ENCODE measurements around the gene CPN1.

CPN1 gene

DNA sequence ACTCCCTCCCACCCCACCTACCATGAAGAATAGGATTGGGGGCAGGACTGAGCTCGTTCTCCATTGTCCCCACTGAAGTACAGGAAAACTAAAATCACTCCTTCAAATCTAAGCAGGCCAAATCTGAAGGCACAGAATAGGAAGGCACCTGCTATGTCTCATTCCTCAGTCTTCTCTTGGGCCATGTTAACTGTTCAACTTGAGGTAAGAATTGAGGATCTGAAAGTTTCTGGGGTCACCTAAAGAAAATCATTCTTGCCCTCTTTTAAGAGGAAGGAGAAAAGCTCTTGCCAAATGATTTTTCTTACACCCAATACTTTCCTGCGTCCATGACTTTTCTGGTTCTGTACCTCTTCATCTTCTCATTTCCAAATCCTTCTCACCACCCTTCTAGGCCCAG lies 4.9 kb downstream of the CPN1 start:
- no peak for DNase-seq (ENCODE audit: low read depth in 2 of 2)

DNA sequence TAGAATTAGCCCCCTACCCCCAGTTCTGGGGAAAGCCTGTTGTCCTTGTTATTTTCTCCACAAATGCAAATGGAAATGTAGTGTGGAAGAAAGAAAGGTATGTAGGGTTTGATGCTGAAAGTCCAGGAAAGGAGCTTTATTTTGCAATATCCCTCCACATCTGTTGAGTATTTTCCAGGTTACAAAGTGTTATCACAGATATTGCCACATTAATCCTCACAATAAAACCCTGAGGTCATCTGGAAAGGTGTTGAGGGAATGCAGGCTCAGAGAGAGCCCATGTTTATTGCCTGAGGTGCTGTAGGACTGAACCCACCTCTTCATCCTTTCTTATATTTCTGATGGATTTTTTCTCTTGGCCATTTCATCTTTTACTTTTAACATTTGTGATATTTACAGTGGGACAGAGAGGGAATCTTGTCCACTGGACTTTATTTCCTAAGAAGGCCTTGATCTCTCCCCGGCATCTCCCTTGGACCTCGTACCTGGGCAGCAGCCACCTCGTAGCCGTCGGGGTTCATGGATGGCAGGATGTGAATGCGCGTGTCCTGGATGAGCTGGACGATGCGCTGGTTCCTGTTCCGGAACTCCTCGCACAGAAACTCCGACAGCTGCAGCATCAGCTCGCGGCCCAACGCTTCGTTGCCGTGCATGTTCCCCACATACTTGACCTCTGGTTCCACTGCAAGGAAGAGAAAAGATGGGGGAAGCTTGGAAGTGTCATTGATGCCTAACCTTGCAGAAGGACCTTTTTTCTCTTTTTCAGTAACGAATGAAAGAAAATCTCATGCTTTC lies 6.0 kb downstream of the CPN1 start:
- DNase-seq (ENCODE audit: low read depth in 2 of 2) = no peak

DNA sequence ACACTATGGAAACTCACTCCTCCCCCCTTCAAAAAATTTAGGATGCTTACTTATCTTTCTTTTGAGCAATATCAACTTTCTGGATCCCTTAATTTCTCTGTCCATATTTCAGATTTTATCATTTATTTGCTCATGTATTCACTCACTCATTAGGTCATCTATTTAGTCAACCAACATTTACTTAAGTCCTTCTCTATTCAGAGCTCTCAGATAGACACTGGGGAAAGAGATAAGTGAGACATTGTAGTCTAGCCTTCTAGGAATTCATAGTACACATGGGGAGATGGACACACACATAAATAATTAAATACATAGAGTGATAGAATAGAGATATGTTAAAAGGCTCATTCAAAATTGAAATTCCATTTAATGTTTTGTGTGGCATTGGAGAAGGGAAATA lies 9.2 kb downstream of the CPN1 start:
- no peak for DNase-seq (ENCODE audit: low read depth in 2 of 2)

DNA sequence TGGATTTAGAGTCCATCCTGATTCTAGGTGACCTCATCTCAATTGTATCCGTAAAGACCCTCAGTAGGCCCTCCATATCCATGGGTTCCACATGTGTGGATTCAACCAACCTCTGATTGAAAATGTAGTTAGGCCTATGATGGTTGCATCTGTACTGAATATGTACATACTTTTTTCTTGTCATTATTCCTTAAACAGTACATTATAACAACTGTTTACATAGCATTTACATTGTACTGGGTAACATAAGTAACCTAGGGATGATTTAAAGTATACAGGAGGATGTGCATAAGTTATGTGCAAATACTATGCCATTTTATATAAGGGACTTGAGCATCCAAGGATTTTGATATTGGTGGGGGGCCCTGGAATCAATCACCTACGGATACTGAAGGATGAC lies 10.1 kb downstream of the CPN1 start:
- DNase-seq (ENCODE audit: low read depth in 2 of 2) = no peak

DNA sequence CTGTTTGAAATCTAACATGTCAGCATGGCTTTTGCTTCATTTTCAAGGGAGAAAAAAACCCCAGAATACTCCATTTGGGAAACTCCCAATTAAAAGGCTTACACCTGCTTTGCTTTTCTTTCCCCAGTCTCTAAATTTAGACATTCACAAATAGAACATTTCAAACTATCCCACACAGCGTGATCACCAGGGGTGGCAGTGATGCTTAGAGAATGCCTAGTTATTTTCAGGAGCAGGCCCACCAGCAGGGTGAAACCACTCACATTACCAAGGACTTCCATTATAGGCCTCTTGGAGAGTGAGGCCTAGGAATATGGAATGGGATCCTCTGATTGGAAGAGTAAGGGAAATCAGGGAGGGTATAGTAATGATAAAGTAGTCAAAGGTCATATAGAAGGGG lies 14.2 kb downstream of the CPN1 start:
- DNase-seq (ENCODE audit: low read depth in 2 of 2) = no peak

DNA sequence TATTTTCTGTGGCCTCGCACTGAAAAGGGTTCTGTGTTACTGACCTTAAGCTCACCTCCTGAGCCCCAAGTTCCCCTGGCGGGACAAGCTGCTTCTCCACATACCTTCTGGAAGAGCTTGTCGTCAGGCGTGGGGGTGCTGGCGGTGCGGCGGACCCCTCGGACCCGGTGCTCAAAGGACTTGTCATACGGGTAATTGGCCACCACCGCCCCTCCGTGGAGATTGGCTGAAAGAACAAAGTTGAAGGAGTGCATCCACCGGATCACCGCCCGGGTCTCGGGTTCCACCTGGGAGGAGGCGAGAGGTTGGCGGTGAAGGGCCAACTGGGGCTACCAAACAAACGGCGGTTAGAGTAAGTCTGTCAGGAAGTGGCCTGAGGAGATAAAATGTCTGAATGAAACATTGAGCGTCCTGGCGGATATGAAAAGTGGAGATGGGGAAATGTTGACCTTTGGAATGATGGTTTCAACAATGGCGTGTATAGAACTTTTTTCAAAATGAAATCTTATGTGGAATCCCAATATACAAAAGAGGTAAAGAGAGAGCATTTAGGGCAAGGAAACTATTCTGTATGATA lies 16.5 kb downstream of the CPN1 start:
- no peak for DNase-seq (ENCODE audit: low read depth in 2 of 2)

DNA sequence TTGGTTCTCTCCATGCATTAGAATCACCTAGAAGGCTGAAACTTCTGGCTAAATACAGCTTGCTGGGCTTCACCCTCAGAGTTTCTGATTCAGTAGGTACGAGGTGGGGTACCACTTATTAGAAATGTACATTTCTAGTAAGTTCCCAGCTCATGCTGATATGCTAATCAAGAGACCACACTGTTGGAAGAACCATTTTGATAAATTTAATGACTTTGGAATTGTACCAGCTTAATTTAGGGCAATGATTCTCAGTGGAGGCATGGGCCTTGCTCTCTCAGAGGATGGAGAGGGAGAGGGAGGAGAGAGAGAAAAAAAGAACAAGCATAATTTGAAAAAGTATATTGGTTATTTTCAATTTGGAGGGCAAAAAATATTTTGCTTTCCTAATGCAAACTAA lies 20.3 kb downstream of the CPN1 start:
- DNase-seq (ENCODE audit: low read depth in 2 of 2) = no peak

DNA sequence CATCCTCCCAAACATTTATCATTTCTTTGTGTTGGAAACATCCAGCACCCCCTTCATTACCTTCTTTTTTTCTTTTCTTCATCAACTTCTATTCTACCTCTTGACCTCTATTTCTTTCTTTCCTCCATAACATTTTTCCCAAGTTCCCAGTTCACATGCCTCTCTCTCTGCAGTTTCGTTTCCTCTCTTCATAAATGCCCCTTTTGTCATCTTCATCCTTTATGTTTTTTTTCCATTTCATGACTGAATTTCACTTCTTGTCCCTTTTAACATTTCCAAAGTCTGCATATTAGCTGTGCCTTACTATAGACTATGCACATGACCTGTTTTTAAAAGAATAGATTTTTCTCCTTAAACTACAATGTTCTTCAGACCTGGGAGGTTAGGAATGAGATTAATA lies 23.7 kb downstream of the CPN1 start:
- DNase-seq (ENCODE audit: low read depth in 2 of 2) = no peak

DNA sequence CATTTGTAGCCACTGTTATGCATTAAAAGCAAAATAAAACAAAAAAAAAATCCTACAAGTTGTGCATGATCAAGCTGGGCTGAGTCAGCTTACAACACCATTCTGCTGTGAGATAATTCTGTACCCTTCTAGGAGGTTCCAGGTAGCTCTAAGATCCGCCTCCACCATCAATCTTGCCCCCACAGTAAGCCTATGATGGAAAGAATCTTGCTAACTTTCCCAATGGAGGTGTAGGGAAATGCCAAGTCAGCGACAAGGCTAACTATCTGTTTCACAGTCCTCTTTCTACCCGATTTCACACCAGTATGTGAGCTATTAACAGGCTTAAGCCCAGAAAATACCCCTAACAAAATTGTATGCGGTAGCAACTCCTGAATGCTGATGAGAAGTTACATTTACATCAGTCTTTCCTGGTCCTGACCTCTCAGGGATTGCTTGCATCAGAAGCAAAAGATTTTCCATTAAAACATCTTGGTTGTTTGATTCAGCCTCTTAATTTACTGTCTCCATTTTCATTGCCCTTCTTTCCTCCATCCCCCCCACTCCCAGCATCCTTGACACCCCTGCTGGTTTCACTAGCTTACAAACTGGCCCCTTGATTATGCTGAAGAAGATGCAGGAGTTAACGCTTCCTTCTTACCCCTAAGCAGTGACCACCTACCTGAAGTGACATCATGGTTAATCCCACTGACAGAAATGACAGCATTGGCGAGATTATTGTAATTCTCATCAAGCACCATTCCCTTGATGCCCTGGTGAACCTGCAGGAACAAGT lies 27.8 kb downstream of the CPN1 start:
- DNase-seq (ENCODE audit: low read depth in 2 of 2) = no peak

DNA sequence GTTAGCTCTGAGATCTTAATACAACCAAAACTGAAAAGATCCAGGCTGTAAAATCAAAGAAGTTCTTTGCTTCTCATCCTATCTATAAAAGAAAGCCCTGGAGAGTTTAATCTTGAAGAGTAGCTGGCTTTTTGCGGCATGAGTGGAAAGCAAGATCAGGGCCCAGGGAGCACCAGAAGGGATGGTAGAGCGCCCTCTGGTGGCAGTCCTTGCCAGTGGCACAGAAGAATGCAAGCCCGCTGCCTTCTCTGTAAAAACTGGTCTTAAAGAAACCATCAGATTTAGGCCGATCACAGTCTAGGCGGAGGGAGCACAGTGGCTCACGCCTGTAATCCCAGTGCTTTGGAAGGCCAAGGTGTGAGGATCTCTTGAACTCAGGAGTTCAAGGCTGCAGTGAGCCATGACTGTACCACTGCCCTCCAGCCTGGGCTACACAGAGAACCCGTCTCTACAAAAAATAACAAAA lies 35.6 kb downstream of the CPN1 start:
- peak; percentile 59 to 84 for DNase-seq (ENCODE audit: low read depth in 2 of 2)

DNA sequence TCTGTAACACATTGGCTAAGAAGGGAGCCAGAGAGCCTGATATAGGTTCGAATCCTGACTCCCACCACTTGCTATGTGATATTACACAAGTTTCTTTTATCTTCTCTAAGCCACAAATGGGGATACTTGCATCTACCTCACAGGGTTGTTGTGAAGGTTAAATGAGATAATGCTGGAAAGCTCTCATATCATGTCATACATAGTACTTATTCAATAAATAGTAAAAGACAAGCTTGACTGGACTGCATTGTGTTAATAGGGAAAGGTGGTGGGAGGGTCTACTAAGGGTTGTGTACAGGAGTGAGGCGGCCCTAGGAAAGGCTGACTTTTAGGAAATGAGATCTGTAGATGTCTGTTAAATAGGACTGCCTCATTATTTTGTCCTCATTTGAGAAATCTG lies 36.1 kb downstream of the CPN1 start:
- no peak for DNase-seq (ENCODE audit: low read depth in 2 of 2)

DNA sequence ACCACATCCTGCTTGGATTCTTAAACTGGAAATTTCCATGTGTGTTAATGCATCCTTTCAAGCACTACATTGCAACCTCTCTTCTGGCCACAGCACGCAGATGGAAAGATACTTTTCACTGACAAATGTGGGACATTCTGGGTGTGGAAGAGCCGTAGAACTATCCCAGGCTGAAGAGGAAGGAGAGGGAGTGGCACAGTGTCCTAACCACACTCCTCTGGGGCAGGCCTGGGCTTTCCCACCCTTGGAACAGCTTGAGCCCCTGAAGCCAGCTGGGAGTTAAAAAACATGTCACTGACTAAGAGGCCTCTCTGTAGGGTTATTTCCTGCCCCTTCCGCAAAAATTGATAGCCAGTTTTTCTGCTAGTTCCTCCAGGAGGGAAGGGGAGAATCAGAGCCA lies 37.9 kb downstream of the CPN1 start:
- DNase-seq (ENCODE audit: low read depth in 2 of 2) = no peak

DNA sequence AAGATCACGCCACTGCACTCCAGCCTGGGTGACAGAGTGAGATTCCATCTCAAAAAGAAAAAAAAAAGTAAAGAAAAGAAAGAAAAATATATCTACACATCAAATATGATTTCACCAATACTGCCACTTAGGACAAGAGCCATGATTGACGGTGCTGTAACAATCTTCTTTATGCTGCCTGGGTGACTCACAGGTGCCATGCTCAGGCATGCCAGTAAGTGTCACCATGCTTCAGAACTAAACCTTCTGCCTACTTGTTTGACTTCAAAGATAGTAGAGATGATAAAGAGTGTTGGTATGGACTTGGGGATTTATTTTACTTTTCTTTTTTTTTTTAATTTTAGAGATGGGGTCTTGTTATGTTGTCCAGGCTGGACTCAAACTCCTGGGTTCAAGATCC lies 38.3 kb downstream of the CPN1 start:
- no peak for DNase-seq (ENCODE audit: low read depth in 2 of 2)

DNA sequence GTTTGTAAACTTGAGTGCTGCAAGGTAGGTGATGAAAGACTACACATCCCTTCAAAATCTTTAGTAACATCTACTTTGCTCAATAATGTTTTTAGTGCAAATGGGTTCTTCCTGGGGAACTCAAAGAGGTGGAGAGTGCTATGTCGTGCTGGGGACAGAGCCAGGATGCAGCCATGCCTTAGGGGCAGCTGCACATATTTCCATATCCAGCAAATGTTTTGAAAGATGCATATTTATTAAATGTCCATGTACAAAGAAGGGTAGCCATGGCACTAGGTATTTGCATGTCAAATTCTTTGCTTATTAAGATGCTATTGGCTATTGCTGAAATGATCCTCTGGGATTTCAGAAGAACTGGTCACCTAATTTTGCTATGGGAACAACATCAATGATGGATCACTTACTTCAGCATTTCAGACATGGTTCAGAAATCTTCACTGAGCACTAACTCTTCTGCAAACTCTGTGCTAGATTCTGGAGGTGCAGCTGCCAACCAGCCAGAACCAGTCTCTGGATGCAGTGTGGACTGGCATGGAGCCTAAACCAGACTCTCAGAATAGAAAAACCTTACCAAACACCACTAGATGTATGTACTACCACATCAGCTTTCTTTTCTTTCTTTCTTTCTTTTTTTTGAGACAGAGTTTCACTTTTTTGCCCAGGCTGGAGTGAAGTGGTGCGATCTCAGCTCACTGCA lies 40.2 kb downstream of the CPN1 start:
- DNase-seq (ENCODE audit: low read depth in 2 of 2) = no peak

DNA sequence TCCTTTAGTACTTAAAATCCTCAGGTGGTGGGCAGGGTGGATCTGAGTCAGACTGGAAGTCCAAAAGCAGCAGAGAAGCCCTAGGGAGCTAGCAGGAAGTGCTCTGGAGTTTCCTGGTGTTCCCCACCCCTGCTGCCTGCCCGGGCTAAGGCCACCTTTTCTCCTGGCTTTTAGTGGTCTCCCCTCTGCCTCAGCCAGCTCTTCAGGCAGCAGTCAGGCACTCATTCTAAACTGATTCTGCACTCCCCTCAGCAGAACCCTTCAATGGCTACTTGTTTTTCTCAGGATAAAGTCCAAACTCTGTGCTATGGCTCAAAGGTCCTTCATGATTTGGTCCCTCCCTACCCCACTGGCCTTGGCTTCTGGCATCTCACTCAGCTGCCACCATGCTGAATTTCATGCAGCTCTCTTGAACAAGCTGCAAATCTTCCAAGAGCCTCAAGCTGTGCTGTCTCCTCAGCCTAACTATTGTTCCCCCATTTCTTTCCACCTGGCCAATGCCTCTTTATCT lies 43.1 kb downstream of the CPN1 start:
- no peak for DNase-seq (ENCODE audit: low read depth in 2 of 2)

DNA sequence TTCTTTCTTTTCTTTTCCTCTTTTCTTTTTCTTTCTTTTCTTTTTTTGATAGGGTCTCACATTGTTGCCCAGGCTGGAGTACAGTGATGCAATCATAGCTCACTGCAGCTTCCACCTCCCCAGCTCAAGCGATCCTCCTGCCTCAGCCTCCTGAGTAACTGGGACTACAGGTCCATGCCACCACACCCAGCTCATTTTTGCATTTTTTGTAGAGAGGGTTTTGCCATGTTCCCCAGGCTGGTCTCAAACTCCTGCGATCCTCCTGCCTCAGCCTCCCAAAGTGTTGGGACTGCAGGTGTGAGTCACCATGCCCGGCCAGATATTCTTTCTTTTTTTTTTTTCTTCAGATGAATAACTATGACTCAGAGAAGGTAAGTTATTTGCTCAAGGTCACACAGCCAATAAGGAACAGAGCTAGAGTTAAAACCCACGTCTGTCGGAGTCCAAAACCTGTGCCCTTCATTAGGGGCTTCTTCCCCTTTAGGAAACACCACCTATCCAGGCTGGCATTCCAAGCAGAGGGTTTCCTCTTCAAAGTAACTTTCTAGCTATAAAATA lies 43.8 kb downstream of the CPN1 start:
- no peak for DNase-seq (ENCODE audit: low read depth in 2 of 2)

DNA sequence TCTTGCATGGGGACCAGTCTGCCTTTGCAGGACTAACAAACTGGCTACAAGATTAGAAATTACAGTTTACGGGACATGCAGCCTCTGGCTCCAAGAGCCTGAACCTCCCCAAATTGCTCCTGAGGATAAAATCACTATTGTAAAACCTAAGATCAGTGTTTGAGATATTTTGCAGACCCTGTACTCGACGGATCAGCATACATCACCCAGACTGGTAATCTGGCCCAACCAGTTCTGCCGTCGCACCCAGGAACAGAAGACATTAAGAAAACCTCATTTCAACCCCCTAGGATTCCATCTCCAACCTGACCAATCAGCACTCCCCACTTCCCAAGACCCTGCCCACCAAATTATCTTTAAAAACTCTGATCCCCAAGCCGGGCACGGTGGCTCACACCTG lies 44.8 kb downstream of the CPN1 start:
- DNase-seq (ENCODE audit: low read depth in 2 of 2) = no peak

DNA sequence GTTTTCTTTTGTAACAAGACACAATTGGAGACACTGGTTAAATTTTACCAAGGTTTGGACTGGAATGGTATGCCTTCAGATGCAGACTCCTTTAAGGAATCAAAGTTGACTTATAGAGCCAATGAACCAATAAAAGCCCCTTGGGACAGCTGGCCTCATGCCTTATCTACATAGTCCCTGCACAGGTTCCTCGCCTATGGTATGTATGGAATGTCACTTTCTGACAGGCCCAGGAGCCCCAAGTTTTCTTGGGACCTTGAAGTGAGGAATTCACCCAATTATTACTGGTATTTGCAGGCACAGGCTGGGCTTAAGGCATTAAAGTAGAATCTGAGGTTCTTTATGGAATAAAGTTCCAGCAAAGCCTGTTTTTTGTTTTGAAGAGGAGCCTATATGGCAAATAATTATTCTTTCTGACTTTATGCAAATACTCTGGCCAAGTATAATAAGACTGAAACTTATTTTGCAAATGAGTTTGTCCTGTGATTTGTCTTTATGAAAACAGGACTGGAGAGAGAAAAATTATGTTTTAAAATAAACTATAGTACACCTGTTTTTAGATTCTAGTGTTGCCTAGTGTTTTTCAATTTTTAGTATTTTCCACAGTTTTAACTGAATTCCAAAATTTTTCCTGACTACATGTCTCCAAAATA lies 47.8 kb downstream of the CPN1 start:
- DNase-seq (ENCODE audit: low read depth in 2 of 2) = no peak

DNA sequence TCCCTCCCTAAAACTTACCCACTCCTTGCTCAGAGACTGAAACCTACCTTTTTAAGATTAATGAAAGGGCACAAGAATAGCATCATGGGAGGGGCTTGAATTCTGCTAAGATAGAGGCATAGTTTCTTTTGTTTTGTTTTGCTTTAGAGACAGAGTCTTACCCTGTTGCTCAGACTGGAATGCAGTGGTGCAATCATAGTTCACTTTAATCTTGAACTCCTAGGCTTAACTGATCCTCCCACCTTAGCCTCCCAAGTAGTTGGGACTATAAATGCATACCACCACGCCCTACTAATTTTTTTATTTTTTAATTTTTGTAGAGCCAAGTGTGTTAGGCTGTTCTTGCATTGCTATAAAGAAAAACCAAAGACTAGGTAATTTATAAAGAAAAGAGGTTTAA lies 54.3 kb downstream of the CPN1 start:
- no peak for DNase-seq (ENCODE audit: low read depth in 2 of 2)

DNA sequence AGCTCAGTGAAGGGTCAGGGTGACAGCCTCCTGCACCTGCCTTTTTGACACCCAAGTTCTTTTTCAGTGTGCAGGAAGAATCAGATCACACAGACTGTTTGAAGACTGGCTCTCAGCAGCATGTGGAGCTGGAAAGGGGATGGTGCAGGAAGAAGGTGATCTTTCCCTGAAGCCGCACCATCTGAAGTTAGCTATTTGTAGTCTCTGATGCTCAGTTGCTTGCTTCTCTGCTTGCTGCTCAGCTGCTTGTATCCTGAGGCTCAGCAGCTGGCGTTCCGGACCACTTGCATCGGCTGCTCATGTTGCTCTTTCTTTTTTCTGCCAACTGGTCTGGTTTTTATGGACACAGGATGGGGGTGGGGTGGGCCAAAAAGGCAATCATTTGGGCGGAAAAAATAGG lies 56.1 kb downstream of the CPN1 start:
- DNase-seq (ENCODE audit: low read depth in 2 of 2) = no peak

DNA sequence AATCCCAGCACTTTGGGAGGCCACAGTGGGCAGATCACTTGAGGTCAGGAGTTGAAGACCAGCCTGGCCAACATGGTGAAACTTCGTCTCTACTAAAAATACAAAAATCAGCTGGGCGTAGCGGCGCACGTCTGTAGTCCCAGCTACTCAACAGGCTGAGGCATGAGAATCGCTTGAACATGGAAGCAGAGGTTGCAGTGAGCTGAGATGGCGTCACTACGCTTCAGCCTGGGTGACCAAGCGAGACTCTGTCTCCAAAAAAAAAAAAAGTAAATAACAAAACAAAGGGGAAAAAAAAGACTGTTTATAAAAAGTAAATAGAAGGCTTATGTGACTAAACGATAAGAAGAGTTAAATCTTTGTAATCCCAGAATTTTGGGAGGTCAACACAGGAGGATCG lies 56.9 kb downstream of the CPN1 start:
- no peak for DNase-seq (ENCODE audit: low read depth in 2 of 2)

All from stimulated activated CD4-positive, alpha-beta T cell treated with anti-CD3 and anti-CD28 coated beads, Interleukin-12 subunit alpha, Interleukin-12 subunit beta, amount 100 ng/mL, for 24 hours (primary cell).